ENCODE data around the gene TRIM65.

The TRIM65 gene

GRCh38 chr17:75848523-75849278 is 48.0 kb downstream of the TRIM65 start:
- Histone ChIP-seq H3K79me2 (ENCODE audit: insufficient read depth, low read length) (peaks cover 18% of the 10 kb centered on the region; the same call in 1 of the 2 replicates), H2AFZ (ENCODE audit: low read length) (no peak overlapping the region), H3K27me3 (ENCODE audit: insufficient read depth, low read length, poor library complexity, severe bottlenecking) (no peaks in the 10 kb centered on the region), H3K9ac (ENCODE audit: low read depth, low read length, poor library complexity, severe bottlenecking) (peak overlapping the region; percentile 45), H3F3A (ENCODE audit: low read depth) (no peaks in the 10 kb centered on the region), H3K36me3 (ENCODE audit: insufficient read depth, low read length) (peaks cover 4% of the 10 kb centered on the region; the same call in 1 of the 2 replicates), H3K9me2 (replicated peaks; ENCODE audit: low read depth, low read length) (no peaks in the 10 kb centered on the region), H3K4me2 (ENCODE audit: low read depth, low read length, poor library complexity, severe bottlenecking) (no peak overlapping the region), H3K4me3 (ENCODE audit: low read length, poor library complexity, severe bottlenecking) (no peak overlapping the region), H3K9me3 (ENCODE audit: insufficient read depth, low read depth, low read length) (no peaks in the 10 kb centered on the region), H3K4me1 (ENCODE audit: insufficient read depth, low read length, poor library complexity, severe bottlenecking) (peaks cover 25% of the 10 kb centered on the region), H4K20me1 (ENCODE audit: insufficient read depth, low read length, poor library complexity, severe bottlenecking) (no peaks in the 10 kb centered on the region)
- TF ChIP-seq CTCF (conservative IDR thresholded peaks at IDR 0.05; ENCODE audit: low read length) (peak; percentile 90), EZH2phosphoT487 (IDR thresholded peaks at IDR 0.05; ENCODE audit: borderline replicate concordance) (no peak)

- Histone ChIP-seq H4K20me1 (ENCODE audit: insufficient read depth, low read length, poor library complexity, severe bottlenecking) (peaks cover 6% of the 10 kb centered on the region), H3K27me3 (ENCODE audit: insufficient read depth, low read length, poor library complexity, severe bottlenecking) (no peaks in the 10 kb centered on the region), H3K4me3 (ENCODE audit: low read length, poor library complexity, severe bottlenecking) (no peak overlapping the region), H3K79me2 (ENCODE audit: insufficient read depth, low read length) (peaks cover 20% of the 10 kb centered on the region), H3K9ac (ENCODE audit: low read depth, low read length, poor library complexity, severe bottlenecking) (no peak overlapping the region), H3K9me2 (replicated peaks; ENCODE audit: low read depth, low read length) (no peaks in the 10 kb centered on the region), H2AFZ (ENCODE audit: low read length) (no peak overlapping the region), H3K36me3 (ENCODE audit: insufficient read depth, low read length) (peaks cover 4% of the 10 kb centered on the region; the same call in 1 of the 2 replicates), H3F3A (ENCODE audit: low read depth) (no peaks in the 10 kb centered on the region), H3K9me3 (ENCODE audit: insufficient read depth, low read depth, low read length) (no peaks in the 10 kb centered on the region), H3K4me1 (ENCODE audit: insufficient read depth, low read length, poor library complexity, severe bottlenecking) (peaks cover 23% of the 10 kb centered on the region), H3K4me2 (ENCODE audit: low read depth, low read length, poor library complexity, severe bottlenecking) (no peak overlapping the region)
- TF ChIP-seq CTCF (conservative IDR thresholded peaks at IDR 0.05; ENCODE audit: low read length) (no peak), EZH2phosphoT487 (IDR thresholded peaks at IDR 0.05; ENCODE audit: borderline replicate concordance) (no peak)
Observed at GRCh38 chr17:75847614-75848522, 48.9 kb downstream of the TRIM65 start.

- H4K20me1 ChIP-seq (ENCODE audit: insufficient read depth, low read length, poor library complexity, severe bottlenecking): peaks cover 14% of the 10 kb centered on the region
- H3K79me2 ChIP-seq (ENCODE audit: insufficient read depth, low read length): peaks cover 29% of the 10 kb centered on the region
- no peaks in the 10 kb centered on the region for H3K9me3 ChIP-seq (ENCODE audit: insufficient read depth, low read depth, low read length)
- TF ChIP-seq CTCF (conservative IDR thresholded peaks at IDR 0.05; ENCODE audit: low read length) (no peak), EZH2phosphoT487 (IDR thresholded peaks at IDR 0.05; ENCODE audit: borderline replicate concordance) (no peak)
- H3K9me2 ChIP-seq (replicated peaks; ENCODE audit: low read depth, low read length): no peaks in the 10 kb centered on the region
- H3F3A ChIP-seq (ENCODE audit: low read depth): no peaks in the 10 kb centered on the region
- H3K4me2 ChIP-seq (ENCODE audit: low read depth, low read length, poor library complexity, severe bottlenecking): no peak overlapping the region
- no peak overlapping the region for H2AFZ ChIP-seq (ENCODE audit: low read length)
- peaks cover 33% of the 10 kb centered on the region for H3K4me1 ChIP-seq (ENCODE audit: insufficient read depth, low read length, poor library complexity, severe bottlenecking)
- peaks cover 4% of the 10 kb centered on the region; the same call in 1 of the 2 replicates for H3K36me3 ChIP-seq (ENCODE audit: insufficient read depth, low read length)
- no peaks in the 10 kb centered on the region for H3K27me3 ChIP-seq (ENCODE audit: insufficient read depth, low read length, poor library complexity, severe bottlenecking)
- H3K9ac ChIP-seq (ENCODE audit: low read depth, low read length, poor library complexity, severe bottlenecking): peak overlapping the region; percentile 98
- no peak overlapping the region for H3K4me3 ChIP-seq (ENCODE audit: low read length, poor library complexity, severe bottlenecking)
Observed at GRCh38 chr17:75846692-75847613, 49.8 kb downstream of the TRIM65 start.

All from Loucy (cell line).